Esophagus muscularis mucosa (tissue), 4 donors: ENCODE results near the gene SLC39A1. TPM values are rescaled to one million over a fixed set of nuclear protein-coding genes. Genes with fewer than 3 reads are reported as not detected.
A peak's percentile ranks its signal among the peaks of the same experiment; 100 is the strongest.

ENCODE experiments used
- DNase-seq: peaks from one replicate; pipeline ENCODE4 v3.0.0-alpha.2; 2017; ENCODE audit errors: extremely low spot score
- H3K27ac ChIP-seq, 4 donors: fragments of 200-600 bp; sonication (generic); replicated peaks in 1 of 4; 1 replicate in 3 of 4; 2 replicates in 1 of 4; pipeline ENCODE4 v1.5.1; 2016 to 2019; ENCODE audit warnings: mild to moderate bottlenecking in 1 of 4
- H3K27me3 ChIP-seq, 4 donors: fragments of 200-600 bp; sonication (generic); one replicate each; pipeline versions ENCODE4 v1.5.1 to v1.6.0; 2016 to 2019
- H3K36me3 ChIP-seq, 4 donors: fragments of 200-600 bp; sonication (generic); one replicate each; pipeline ENCODE4 v1.5.1; 2016 to 2019
- H3K4me1 ChIP-seq, 4 donors: fragments of 200-600 bp; sonication (generic); one replicate each; pipeline ENCODE4 v1.5.1; 2016 to 2019
- H3K4me3 ChIP-seq, 4 donors: fragments of 200-600 bp; sonication (generic); 1 replicate in 2 of 4; 2 replicates in 2 of 4; pipeline ENCODE4 v1.5.1; 2016 to 2019; ENCODE audit warnings: mild to moderate bottlenecking in 4 of 4, moderate library complexity in 1 of 4
- H3K9me3 ChIP-seq, 4 donors: fragments of 200-600 bp; sonication (generic); 1 replicate in 3 of 4; 2 replicates in 1 of 4; pipeline ENCODE4 v1.5.1; 2016 to 2019
- CTCF ChIP-seq, 3 experiments: fragments of 200-600 bp in 2 of 3; fragments of 450-650 bp in 1 of 3; sonication (generic) in 2 of 3; IDR thresholded peaks; one replicate each; pipeline ENCODE4 v1.5.1; 2017 to 2019; ENCODE audit warnings: antibody characterized with exemption in 3 of 3, mild to moderate bottlenecking in 2 of 3, moderate library complexity in 1 of 3
- EP300 ChIP-seq: sonication (generic); formaldehyde crosslinking; IDR thresholded peaks from one replicate; pipeline ENCODE4 v1.6.1; 2017; ENCODE audit warnings: antibody characterized with exemption
- POLR2A ChIP-seq: fragments of 450-650 bp; IDR thresholded peaks from one replicate; pipeline ENCODE4 v1.6.1; 2017; ENCODE audit warnings: antibody characterized with exemption, moderate library complexity, mild to moderate bottlenecking, low read depth
- POLR2AphosphoS5 ChIP-seq, 2 donors: sonication (generic); formaldehyde crosslinking; IDR thresholded peaks; one replicate each; pipeline ENCODE4 v1.6.1; 2017; ENCODE audit warnings: antibody characterized with exemption in 2 of 2
- WGBS: methylation state at CpG from one replicate; pipeline ENCODE4 v1.1.5; 2018; 5-methylcytosine and 5-hydroxymethylcytosine counted together
- intact Hi-C: fragments of 100-400 bp; cut with DNase I; formaldehyde crosslinking; loops from one replicate; pipeline ENCODE4 v1.15.1; 2023
- total RNA-seq, 4 donors: library from RNA; depleted of rRNA; stranded (reverse); fragments of >200 nt; gene quantifications; one replicate each; pipeline versions ENCODE4 v1.1.0 to v1.2.1, GENCODE V29; 2016

SLC39A1 gene
- total RNA-seq, 4 donors from 2014 or later: 74.3 to 114 (median 104) TPM

DNA sequence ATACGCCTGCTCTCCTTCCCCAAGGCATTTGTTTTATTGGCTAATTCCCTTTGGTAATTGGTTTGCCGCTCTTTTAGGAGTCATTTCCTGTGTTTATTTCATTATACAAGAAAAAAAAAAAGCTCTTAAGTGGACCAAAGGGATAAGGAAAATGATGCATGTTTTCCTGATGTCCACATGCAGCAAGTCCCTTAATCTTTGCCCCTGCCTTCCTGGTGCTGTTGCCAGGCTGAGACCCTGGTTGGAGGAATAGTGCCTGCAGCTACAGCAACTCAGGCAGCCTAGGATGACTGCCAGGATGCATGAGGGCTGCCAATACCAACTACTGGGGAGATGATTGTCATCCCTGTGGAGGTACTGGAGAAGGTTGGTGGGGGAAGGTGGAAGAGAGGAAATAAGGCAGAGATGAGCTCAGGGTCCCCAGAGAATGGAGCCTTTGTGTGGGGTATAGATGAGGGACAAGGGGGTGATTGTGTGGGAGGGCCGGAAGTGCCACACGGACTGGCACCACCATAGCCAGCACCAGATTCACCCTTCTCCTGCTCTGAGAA, 34.5 kb downstream of the SLC39A1 start:
- Histone ChIP-seq H3K27me3 (no peaks in the 10 kb centered on the region), H3K9me3 (no peaks in the 10 kb centered on the region), H3K36me3 (peaks cover 21 to 51% (median 42%) of the 10 kb centered on the region in 4 donors), H3K4me1 (peaks cover 5 to 14% (median 7%) of the 10 kb centered on the region in 4 donors), H3K27ac (peak overlapping the region in 3 of 4 donors; percentile 25 to 59 (median 44)), H3K4me3 (no peak overlapping the region)
- no peak for DNase-seq
- 68% methylated on average over 4 of the region's 4 CpGs for WGBS
- intact Hi-C loops: no loop called here
- TF ChIP-seq EP300 (no peak), POLR2A (no peak), CTCF (IDR thresholded peaks at IDR 0.05) (no peak), POLR2AphosphoS5 (IDR thresholded peaks at IDR 0.05) (no peak)

GRCh38 chr1:153928245-153928644, 35.1 kb downstream of the SLC39A1 start:
- H3K27me3 ChIP-seq: no peaks in the 10 kb centered on the region
- H3K4me1 ChIP-seq: peaks cover 9 to 15% (median 12%) of the 10 kb centered on the region in 4 donors
- H3K27ac ChIP-seq: peak overlapping the region in 3 of 4 donors; percentile 25 to 59 (median 44)
- no peak for DNase-seq
- H3K4me3 ChIP-seq: no peak overlapping the region
- intact Hi-C loops: no loop called here
- no peak for TF ChIP-seq POLR2AphosphoS5 (IDR thresholded peaks at IDR 0.05)
- TF ChIP-seq EP300: no peak
- TF ChIP-seq POLR2A: no peak
- no peak for TF ChIP-seq CTCF (IDR thresholded peaks at IDR 0.05)
- 81% methylated on average over 1 of the region's 1 CpG for WGBS
- no peaks in the 10 kb centered on the region for H3K9me3 ChIP-seq
- peaks cover 16 to 44% (median 36%) of the 10 kb centered on the region in 4 donors for H3K36me3 ChIP-seq

GRCh38 chr1:153926405-153926804, 36.9 kb downstream of the SLC39A1 start:
- H3K9me3 ChIP-seq: no peaks in the 10 kb centered on the region
- H3K4me1 ChIP-seq: peaks cover 14 to 18% (median 17%) of the 10 kb centered on the region in 4 donors
- no peaks in the 10 kb centered on the region for H3K27me3 ChIP-seq
- intact Hi-C loops: no loop called here
- H3K4me3 ChIP-seq: no peak overlapping the region
- H3K27ac ChIP-seq: no peak overlapping the region
- TF ChIP-seq POLR2A (no peak), POLR2AphosphoS5 (IDR thresholded peaks at IDR 0.05) (no peak), EP300 (no peak), CTCF (IDR thresholded peaks at IDR 0.05) (no peak)
- DNase-seq: no peak
- 77% methylated on average over 4 of the region's 4 CpGs for WGBS
- H3K36me3 ChIP-seq: peaks cover 6 to 26% (median 19%) of the 10 kb centered on the region in 4 donors

GRCh38 chr1:153922972-153923925, 40.1 kb downstream of the SLC39A1 start, which contains the start of gene GATAD2B:
Gene GATAD2B (minus strand): TSS chr1:153922972. CDS start chr1:153828347, 94,625 bp downstream.
- 0% methylated on average over 53 of the region's 53 CpGs for WGBS
- Histone ChIP-seq H3K27ac (peak within 1 kb of the TSS; percentile 95 to 99 (median 98)), H3K27me3 (no peaks in the 10 kb centered on the region), H3K9me3 (no peaks in the 10 kb centered on the region), H3K36me3 (peaks cover 0 to 5% (median 0%) of the 10 kb centered on the region in 4 donors), H3K4me3 (peak within 1 kb of the TSS; percentile 93 to 99 (median 97)), H3K4me1 (peaks cover 35 to 49% (median 44%) of the 10 kb centered on the region in 4 donors)
- DNase-seq: peak; percentile 100
- TF ChIP-seq CTCF (IDR thresholded peaks at IDR 0.05): no peak
- TF ChIP-seq POLR2AphosphoS5 (IDR thresholded peaks at IDR 0.05): peak; percentile 79 to 82
- intact Hi-C loops: loop anchor here (5.0 kb wide), 2 partner anchors 54 to 126 kb away; partner anchors contain the start of gene JTB
